Nephron (organoid): Measurements from ENCODE around the gene AMACR.
A peak's percentile ranks its signal among the peaks of the same experiment; 100 is the strongest.

Experiments used
- H3K27ac Mint-ChIP-seq, 3 experiments: 2 replicates each; pipeline ENCODE4 v1.8.0; 2020; ENCODE audit warnings: mixed read lengths in 3 of 3, mild to moderate bottlenecking in 2 of 3, moderate library complexity in 1 of 3
- H3K27me3 Mint-ChIP-seq: 2 replicates; pipeline ENCODE4 v1.8.0; 2021; ENCODE audit warnings: low read depth, mild to moderate bottlenecking, moderate library complexity, mixed read lengths
- H3K36me3 Mint-ChIP-seq: 2 replicates; pipeline ENCODE4 v1.8.0; 2020; ENCODE audit warnings: low read depth, mixed read lengths
- H3K4me1 Mint-ChIP-seq: 2 replicates; pipeline ENCODE4 v1.8.0; 2020; ENCODE audit warnings: mixed read lengths
- H3K4me3 Mint-ChIP-seq, 3 experiments: 2 replicates each; pipeline ENCODE4 v1.8.0; 2020; ENCODE audit warnings: mild to moderate bottlenecking in 3 of 3, mixed read lengths in 3 of 3, moderate library complexity in 2 of 3
- H3K9me3 Mint-ChIP-seq: 2 replicates; pipeline ENCODE4 v1.8.0; 2020; ENCODE audit warnings: mixed read lengths
- TF ChIP-seq, protein P1 (sequence below), 3 experiments: fragments of 200-600 bp; sonication (generic); IDR thresholded peaks; one replicate each; pipeline ENCODE4 v1.5.0; 2021; ENCODE audit warnings: antibody characterized with exemption in 3 of 3; ENCODE audit not compliant: unreplicated experiment in 3 of 3

Gene AMACR

DNA sequence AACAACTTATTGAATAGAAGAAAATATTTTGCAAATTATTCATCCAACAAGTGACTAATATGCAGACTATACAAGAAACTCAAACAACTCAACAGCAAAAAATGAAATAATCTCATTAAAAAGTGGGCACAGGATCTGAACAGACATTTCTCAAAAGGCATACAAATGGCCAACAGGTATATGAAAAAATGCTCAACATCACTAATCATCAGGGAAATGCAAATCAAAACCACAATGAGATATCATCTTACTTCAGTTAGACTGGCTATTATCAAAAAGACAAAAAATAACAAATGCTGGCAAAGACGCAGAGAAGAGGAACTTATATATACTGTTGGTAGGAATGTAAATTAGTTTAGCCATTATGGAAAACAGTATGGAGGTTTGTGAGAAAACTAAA, 1.8 kb upstream of the AMACR start:
- Mint-ChIP-seq H3K4me1 (peaks cover 38% of the 10 kb centered on the region), H3K9me3 (no peaks in the 10 kb centered on the region), H3K4me3 (peak overlapping the region in 2 of 3 experiments; percentile 96 to 98), H3K36me3 (peaks cover 9% of the 10 kb centered on the region), H3K27ac (peak overlapping the region; percentile 99 to 100 (median 99)), H3K27me3 (no peaks in the 10 kb centered on the region)
- TF ChIP-seq, protein P1, sequence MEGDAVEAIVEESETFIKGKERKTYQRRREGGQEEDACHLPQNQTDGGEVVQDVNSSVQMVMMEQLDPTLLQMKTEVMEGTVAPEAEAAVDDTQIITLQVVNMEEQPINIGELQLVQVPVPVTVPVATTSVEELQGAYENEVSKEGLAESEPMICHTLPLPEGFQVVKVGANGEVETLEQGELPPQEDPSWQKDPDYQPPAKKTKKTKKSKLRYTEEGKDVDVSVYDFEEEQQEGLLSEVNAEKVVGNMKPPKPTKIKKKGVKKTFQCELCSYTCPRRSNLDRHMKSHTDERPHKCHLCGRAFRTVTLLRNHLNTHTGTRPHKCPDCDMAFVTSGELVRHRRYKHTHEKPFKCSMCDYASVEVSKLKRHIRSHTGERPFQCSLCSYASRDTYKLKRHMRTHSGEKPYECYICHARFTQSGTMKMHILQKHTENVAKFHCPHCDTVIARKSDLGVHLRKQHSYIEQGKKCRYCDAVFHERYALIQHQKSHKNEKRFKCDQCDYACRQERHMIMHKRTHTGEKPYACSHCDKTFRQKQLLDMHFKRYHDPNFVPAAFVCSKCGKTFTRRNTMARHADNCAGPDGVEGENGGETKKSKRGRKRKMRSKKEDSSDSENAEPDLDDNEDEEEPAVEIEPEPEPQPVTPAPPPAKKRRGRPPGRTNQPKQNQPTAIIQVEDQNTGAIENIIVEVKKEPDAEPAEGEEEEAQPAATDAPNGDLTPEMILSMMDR (IDR thresholded peaks at IDR 0.05; ENCODE audit: unreplicated experiment in 3 of 3): no peak

DNA sequence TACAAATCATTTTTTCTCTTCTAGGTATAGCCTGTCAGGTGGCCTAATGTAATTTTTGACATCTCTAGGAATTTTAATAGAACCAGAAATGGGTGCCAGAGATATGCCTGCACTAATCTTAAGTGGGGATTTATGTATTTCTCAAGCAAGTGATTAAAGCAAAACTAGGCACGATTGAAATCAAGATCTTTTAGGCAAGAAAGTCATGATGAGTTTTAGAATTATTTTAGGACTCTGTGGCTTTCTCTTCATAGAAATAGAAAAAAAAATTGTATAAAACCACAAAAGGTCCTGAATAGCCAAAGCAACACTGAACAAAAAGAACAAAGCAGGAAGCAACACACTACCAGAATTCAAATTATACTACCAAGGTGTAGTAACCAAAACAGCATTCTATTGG, 952 bp upstream of the AMACR start:
- no peaks in the 10 kb centered on the region for H3K27me3 Mint-ChIP-seq
- H3K4me1 Mint-ChIP-seq: peaks cover 41% of the 10 kb centered on the region
- TF ChIP-seq, protein P1 (IDR thresholded peaks at IDR 0.05; ENCODE audit: unreplicated experiment in 3 of 3): no peak
- peak overlapping the region; percentile 86 to 98 (median 96) for H3K4me3 Mint-ChIP-seq
- no peaks in the 10 kb centered on the region for H3K9me3 Mint-ChIP-seq
- peaks cover 18% of the 10 kb centered on the region for H3K36me3 Mint-ChIP-seq
- peak overlapping the region; percentile 99 to 100 (median 99) for H3K27ac Mint-ChIP-seq

DNA sequence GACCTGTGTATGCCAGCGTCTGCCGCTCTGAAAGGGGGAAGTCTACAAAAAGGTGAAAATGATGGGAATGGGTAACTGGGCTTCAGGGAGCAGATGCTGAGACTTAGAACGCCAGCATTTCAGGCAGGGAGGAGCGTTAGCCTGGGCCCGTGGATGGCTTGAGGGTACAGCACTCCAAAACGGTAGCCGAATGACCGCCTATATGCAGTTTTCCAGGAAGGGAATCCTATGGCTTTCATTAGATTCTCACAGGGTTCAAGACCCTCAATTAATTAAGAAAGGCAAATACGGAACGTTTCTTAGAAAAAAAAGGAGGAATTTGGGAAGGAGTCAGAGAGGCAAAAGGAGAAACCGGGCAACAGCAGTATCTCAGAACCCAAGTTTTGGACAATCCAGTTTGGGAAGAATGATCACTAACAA, 639 bp downstream of the AMACR start:
- Mint-ChIP-seq H3K4me3 (peak overlapping the region; percentile 86 to 98 (median 96)), H3K4me1 (peaks cover 40% of the 10 kb centered on the region), H3K36me3 (peaks cover 33% of the 10 kb centered on the region), H3K27ac (peak overlapping the region; percentile 99 to 100 (median 99)), H3K9me3 (no peaks in the 10 kb centered on the region), H3K27me3 (no peaks in the 10 kb centered on the region)
- TF ChIP-seq, protein P1 (IDR thresholded peaks at IDR 0.05; ENCODE audit: unreplicated experiment in 3 of 3): no peak

DNA sequence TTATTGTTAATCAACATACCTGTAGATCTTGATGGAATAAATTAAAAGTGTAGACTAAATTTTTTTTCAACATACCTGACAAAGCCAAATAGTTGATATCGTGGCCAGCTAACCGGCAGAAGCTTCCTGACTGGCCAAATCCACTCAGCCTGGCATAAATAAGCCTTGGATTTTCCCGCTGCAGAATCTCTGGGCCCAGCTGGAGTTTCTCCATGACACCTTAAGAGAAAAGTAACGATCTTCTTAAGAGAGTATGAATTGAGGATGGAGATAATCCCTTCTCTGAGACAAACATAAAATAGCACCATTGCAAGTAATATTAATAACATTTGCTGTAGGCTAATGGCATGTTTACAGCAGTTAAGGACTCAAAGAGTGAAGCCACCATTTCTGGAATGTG, 2.2 kb downstream of the AMACR start:
- Mint-ChIP-seq H3K36me3 (peaks cover 41% of the 10 kb centered on the region), H3K4me1 (peaks cover 43% of the 10 kb centered on the region), H3K4me3 (peak overlapping the region; percentile 73 to 98 (median 86)), H3K27ac (peak overlapping the region; percentile 64 to 100 (median 99)), H3K27me3 (no peaks in the 10 kb centered on the region), H3K9me3 (no peaks in the 10 kb centered on the region)
- TF ChIP-seq, protein P1 (IDR thresholded peaks at IDR 0.05; ENCODE audit: unreplicated experiment in 3 of 3): no peak

DNA sequence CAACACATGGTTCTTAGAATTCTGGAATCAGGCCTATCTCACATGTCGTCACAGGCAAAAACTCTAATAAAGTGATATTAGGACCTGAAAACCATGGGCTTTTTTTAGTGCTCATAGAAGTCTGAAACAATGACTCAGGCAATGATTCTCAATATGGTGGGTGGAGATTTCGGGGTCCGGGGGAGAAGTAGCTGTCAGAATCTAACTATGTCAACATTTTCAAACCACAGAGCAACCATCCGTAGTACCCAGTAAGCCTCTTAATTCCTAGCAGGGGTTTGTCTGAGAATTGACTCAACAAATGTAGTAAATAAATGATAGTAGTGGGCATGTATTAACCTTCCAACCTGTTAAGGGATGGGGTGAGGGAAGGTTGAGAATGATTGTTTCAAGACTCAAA, 2.6 kb downstream of the AMACR start:
- TF ChIP-seq, protein P1 (IDR thresholded peaks at IDR 0.05; ENCODE audit: unreplicated experiment in 3 of 3): no peak
- Mint-ChIP-seq H3K36me3 (peaks cover 41% of the 10 kb centered on the region), H3K4me1 (peaks cover 43% of the 10 kb centered on the region), H3K27ac (peak overlapping the region; percentile 42 to 100 (median 99)), H3K9me3 (no peaks in the 10 kb centered on the region), H3K27me3 (no peaks in the 10 kb centered on the region), H3K4me3 (peak overlapping the region; percentile 73 to 98 (median 86))

DNA sequence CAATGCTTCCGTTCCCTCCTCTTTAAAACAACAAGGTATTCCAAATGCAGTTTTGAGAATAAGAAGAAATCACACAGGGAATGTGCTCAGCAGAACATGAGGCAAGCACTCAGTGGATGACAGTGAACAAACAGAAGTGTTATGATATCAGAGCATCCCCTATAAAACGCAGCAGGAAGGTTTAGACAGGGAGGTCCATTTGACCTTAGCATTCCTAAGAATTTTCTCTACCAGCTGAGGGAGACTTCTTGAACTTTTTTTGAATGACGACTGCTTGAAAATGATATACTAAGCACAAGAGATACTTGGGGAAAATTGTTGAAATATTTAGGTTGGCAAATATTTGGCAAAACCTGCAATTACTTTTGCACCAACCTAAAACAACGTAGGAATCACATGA, 3.9 kb downstream of the AMACR start:
- Mint-ChIP-seq H3K36me3 (peaks cover 47% of the 10 kb centered on the region), H3K9me3 (no peaks in the 10 kb centered on the region), H3K4me3 (peak overlapping the region in 2 of 3 experiments; percentile 45 to 55), H3K27ac (peak overlapping the region in 2 of 3 experiments; percentile 2 to 82), H3K27me3 (no peaks in the 10 kb centered on the region), H3K4me1 (peaks cover 37% of the 10 kb centered on the region)
- TF ChIP-seq, protein P1 (IDR thresholded peaks at IDR 0.05; ENCODE audit: unreplicated experiment in 3 of 3): no peak
